CD4-positive, alpha-beta T cell treated with Interferon alpha-2 for 1 hour (primary cell): ENCODE data around the gene MYH13.

Source experiments
- DNase-seq, 2 donors: peaks; one replicate each; pipeline ENCODE4 v3.0.0-alpha.2; 2020 to 2022

MYH13 gene

DNA sequence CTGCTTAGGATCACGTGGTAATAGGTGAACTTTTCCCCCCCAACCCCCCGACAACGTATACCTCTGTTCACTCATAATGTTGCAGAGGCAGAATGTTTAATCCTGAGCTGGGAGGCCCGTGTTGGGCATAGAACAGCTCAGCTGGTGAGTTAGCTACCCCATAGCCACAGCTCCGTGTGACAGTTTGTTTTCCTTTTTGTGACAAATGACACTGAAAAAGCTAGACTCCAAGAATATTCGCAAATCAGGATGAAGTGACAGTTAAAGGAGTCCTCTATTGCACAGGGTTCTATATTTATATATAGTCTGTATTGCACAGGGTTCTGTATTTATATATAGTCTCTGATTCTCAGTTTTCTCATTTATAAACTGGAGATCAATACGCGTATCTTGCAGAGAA lies 33.8 kb downstream of the MYH13 start:
- DNase-seq: no peak

DNA sequence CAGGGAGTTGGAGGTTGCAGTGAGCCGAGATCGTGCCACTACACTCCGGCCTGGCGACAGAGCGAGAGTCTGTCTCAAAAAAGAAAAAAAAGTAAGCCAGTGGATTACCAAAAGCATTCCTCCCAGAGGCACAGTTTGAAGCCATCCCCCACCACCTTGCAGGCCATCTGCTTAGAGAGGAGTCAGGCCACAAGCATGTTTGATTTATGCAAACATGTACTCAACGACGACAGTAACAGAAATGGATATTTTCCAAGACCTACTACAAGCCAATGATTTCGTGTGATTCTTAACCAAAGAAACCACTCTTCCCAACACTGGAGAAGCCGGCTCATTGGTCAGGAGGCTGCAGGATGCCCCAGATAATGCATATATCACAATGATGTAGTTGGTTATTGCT lies 34.8 kb downstream of the MYH13 start:
- no peak for DNase-seq

DNA sequence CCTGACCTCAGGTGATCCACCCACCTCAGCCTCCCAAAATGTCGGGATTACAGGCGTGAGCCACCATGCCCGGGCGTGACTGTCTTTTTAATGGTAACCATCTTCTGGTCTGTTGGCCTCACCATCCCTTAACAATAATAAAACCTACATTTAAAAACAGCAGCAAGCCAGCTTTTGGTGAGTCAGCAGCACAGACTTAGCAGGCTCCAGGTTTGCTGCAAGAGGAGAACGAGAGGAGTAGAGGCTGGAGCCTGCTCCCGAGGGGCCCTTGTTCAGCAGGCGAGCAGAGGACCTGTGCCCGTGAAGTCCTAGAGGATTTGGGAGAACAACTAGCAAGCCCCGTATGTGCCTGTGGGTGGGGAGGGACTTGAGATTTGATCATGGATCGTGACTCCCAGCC lies 35.7 kb downstream of the MYH13 start:
- no peak for DNase-seq

DNA sequence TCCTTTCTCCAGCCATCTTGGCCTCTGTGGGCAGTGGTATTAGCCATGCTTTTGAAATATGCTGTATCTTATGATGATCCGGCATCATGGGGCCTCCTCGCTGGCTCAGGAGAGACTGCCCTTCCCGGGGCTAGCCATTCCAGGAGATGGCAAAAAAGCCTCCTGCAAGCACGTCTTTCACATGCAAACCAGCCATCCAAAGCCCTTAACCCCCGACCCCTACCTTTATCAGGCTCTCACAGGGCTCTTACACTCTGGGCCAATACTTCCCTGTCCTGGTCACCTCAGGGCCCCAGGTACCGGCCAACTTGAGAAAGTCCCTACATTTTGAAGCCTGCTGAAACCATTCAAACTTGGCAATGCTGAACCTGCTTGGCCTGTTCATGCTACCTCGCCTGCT lies 36.4 kb downstream of the MYH13 start:
- no peak for DNase-seq

DNA sequence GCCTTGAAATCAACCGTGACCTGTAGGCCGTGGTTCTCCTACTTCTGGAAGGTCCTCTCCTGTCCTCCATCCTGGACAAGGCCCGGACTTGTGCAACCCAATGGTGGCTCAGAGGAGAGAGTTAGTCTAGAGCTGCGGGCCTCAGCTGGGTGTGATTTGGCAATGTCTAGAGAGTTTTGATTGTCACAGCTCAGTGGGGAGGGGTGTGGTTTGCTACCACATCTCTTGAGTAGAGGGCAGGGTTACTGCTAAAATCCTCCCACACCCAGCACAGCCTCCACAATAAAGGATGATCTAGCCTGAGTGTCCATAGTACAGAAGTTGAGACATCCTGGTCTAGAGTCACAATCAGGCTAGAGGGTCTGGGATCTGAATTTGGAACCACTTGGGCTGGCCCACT lies 40.3 kb downstream of the MYH13 start:
- no peak for DNase-seq

DNA sequence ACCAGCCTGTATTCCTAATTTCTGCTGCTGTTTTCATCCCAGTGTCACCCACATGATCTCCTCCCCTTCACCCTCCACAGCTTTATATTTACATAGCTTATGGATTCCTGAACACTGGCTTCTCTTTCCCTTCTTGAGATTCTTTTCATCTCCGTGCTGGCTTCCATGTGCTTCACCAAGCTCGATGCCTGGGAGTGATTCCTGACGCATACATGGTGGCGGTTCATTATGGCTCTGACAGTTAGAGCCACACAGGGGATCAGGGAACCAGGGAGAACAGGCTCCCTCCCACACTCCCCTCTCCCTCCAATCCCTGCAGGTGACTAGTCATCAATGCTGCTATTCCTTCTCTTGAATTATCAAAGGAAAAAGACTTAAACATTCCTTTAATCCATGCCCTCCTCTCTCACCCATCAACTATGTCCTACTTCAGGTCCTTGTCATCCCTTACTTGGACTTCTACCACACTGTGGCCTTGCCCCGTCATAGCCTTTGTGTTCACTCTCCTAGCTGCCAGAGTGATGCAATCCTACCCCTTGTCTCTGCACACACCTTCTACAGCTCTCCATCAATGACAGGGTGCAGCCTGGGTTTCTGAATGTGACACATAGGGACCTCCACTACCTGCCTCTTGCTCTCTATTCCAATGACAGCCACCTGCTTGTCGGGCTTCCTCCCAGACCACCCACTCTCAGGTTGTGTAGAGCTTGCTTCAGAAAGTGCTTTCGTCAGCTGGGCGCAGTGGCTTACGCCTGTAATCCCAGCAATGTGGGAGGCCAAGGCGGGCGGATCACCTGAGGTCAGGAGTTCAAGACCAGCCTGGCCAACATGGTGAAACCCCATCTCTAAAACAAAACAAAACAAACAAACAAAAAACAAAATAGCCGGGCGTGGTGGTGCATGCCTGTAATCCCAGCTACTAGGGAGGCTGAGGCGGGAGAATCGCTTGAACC lies 43.6 kb downstream of the MYH13 start:
- DNase-seq: no peak

DNA sequence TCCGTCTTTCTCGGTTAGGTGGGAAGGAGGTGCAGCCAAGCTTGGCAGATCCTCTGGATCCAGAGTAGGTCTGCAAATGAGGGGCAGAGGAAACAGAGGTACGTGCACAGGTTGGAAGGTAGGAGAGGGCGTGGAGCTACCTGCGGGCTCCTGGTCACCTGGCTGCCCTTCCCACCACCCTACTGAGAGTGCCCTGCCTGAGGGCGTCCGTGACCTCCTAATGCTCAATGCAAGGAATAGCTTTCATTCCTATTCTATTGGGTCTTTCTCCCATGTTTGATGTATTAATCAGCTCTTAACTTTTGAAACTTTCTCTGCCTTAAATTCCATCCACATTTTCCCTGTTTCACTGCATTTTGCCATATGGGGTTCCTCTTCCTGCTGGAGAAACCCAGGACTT lies 44.6 kb downstream of the MYH13 start:
- no peak for DNase-seq

DNA sequence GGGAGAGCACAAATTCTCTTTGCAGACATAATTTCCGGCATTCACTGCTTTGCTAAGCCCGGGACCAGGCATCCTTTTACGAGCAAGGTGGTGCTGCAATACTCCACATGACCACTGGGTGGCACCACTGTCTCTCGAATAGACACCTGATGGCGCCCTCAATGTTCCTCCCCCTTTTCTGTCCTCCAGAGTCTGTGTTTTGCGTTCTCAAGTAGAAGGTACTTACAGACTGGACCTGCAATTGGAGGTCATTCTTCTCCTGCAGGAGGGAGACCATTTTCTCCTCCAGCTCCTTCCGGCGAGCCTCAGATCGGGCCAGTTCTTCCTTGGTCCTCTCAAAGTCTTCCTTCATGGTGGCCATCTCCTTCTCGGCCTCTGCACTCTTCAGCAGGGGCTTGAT lies 45.2 kb downstream of the MYH13 start:
- peak; percentile 52 to 57 for DNase-seq

DNA sequence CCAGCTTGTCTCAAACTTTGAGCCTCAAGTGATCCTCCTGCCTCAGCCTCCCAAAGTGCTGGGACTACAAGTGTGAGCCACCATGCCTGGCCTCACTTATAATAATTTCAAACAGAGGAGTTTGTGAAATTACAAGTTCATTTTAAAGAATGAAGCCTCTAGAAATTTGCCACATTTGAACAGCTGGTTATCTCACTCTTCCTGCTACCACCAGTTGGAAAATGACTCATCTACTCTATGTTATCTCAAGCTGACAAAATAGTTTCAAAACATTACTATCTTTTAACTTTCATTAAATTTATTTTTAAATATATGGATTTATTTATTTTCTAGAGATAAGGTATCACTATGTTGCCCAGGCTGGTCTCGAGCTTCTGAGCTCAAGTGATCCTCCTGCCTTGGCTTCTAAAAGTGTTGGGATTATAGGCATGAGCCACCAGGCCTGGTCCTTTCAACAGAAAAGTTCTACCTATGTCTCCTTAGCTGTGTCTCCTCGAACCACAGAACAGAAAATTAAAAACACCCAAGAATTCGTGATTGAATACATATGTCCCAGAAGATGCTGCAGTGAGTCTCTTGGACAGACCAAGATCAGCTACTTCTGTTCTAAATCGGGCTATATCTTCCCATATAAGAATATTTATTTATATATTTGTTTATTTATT lies 47.6 kb downstream of the MYH13 start:
- no peak for DNase-seq

DNA sequence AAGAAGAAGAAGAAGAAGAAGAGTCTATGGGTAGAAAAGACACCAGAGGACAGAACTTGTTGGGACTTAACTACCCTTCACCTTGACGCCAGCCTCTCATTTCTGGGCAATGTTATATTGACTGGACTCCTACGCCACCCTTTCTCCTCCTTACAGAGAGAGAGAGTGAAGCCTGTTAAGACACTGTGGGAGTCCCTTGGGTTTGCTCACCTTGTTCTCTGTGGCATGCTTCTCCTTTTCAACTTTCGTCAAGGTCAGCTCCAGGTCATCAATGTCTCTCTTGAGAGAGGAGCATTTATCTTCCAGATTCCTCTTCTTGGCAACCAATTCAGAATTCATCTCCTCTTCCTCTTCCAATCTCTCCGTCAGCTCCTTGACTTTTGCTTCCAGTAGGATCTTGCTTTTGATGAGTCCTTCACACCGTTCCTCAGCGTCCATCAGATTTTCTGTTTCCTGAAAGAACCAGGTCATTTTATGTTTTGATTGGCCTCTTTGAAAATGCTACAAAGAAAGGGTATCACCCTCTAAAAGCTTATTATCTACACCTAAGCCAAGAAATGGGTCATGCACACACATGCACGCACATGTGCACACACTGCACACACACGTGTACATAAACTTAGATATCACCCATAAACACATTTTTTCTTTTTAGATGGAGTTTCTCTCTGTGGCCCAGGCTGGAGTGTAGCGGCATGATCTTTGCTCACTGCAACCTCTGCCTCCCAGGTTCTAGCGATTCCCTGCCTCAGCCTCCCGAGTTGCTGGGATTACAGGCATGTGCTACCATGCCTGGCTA lies 48.8 kb downstream of the MYH13 start:
- DNase-seq: no peak

DNA sequence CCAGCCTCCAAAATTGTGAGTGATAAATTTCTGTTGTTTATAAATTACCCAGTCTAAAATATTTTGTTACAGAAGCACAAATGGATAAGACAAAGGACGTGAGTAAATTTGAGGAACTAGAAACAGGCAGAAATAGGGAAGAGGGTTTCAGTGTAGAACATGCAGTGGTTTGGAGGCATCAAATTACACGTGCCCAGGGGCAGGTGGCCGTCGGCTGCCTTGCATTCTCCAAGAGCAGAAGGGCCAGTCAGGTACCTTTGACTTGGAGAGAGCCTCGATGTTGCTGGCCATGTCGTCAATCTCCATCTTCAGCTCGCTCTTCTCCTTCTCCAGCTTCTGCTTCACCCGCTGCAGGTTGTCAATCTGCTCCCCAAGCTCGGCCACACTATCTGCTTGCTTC lies 54.3 kb downstream of the MYH13 start:
- no peak for DNase-seq

DNA sequence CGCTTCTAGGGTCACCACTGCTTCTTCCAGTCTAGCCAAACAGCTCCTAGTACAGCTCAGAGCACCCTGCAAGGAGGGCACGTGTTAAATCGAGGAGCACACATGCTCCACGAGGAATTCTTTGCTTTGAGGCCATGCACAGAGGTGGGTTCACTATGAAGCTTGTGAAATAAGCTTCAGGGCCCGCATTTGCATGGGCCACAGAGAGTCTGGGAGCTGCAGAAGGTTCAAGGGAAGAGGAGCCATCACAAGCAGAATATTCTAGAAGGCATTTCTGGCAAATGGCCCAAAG lies 55.3 kb downstream of the MYH13 start:
- no peak for DNase-seq

DNA sequence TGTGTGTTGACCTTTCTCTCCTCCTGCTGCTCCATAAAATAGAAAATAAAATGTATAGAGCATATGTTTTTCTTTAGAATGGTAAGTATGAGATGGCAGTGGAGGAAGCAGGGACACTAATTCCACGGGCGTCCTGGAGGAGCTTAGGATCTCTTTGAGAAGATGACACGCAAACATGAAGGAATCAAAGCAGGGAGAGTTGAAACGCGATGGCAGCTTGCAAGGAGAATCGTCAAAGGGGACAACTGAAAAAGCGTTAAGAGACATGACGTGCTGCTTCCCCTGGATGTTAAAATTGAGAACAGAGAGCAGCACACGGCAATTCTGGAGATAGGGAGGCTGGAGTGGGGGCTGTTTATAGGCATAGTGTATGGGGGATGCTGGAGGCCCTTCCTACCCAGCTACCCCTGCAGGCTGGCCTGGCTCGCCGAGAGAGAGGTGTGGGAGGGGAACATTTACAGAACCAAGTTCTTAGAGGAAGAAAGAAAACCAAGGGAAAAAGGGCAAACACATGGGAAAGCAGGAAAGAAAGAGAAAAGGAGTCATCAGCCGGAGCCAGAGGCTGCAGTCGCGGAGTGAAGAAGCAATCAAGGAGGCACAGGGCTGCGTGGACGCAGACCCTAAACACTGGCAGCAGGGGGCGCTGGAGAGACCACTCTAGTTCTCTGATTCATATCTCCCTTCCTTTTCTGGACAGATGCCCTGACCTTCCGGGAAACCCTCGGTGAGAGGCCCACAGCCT lies 55.8 kb downstream of the MYH13 start:
- peak; percentile 16 to 54 for DNase-seq

DNA sequence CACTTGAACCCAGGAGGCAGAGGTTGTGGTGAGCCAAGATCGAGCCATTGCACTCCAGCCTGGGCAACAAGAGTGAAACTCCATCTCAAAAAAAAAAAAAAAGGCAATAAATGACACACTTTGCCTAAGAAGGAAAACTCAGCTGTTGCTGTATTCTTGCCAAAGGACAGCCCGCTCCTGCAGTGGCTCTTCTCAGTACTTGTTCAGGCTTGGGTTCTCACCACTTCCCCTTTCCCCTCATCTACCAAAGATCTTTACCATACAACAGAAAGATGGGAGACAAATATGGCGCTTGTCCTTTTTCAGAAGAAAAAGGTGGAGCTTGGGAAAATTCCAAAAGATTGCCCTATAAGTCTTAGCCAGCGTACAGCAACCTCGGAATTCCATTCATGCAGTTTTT lies 58.5 kb downstream of the MYH13 start:
- DNase-seq: no peak

DNA sequence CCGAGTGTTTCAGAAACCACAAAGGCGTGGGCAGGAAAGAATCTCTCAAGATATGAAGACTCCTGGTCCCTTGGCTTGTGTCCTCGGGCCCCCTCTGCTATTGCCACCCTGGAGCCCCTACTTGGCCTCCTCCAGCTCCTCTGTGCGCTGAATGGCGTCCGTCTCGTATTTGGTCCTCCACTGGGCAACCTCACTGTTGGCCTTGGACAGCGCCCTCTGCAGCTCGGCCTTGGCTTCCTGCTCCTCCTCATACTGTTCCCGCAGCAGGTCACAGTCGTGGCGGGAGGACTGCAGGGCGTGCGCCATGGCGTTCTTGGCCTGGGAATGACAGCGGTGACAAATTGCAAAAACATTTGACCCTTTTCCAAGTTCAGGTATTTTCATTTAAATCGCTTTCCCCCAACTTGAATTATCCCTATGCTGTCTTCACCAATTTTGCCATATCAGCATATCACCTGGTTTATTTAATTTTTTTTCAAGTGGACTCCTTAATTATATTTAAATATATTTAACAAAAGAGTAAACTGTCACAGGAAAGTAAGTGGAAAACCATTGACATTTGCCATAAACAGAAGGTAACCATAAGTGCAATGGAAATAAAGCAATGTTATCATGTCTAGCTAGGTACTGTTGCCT lies 59.7 kb downstream of the MYH13 start:
- DNase-seq: no peak

DNA sequence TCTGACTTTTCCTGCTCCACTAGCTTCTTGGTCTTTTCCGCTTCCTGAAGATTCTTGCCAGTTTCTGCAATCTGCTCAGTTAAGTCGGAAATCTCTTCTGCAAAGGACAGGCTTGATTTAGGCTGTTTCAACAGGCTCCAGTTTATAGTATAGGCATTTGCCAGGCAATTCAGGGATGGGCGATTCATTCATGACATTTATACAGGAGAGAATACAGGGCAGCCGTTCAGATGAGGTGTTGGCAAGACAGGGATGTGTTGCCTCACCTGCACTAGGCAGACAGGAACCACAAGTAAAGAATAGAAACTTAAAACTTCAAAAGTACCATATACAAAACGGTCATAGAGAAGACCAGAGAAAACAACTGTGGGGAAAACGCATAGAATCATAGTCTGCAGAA lies 61.7 kb downstream of the MYH13 start:
- no peak for DNase-seq

DNA sequence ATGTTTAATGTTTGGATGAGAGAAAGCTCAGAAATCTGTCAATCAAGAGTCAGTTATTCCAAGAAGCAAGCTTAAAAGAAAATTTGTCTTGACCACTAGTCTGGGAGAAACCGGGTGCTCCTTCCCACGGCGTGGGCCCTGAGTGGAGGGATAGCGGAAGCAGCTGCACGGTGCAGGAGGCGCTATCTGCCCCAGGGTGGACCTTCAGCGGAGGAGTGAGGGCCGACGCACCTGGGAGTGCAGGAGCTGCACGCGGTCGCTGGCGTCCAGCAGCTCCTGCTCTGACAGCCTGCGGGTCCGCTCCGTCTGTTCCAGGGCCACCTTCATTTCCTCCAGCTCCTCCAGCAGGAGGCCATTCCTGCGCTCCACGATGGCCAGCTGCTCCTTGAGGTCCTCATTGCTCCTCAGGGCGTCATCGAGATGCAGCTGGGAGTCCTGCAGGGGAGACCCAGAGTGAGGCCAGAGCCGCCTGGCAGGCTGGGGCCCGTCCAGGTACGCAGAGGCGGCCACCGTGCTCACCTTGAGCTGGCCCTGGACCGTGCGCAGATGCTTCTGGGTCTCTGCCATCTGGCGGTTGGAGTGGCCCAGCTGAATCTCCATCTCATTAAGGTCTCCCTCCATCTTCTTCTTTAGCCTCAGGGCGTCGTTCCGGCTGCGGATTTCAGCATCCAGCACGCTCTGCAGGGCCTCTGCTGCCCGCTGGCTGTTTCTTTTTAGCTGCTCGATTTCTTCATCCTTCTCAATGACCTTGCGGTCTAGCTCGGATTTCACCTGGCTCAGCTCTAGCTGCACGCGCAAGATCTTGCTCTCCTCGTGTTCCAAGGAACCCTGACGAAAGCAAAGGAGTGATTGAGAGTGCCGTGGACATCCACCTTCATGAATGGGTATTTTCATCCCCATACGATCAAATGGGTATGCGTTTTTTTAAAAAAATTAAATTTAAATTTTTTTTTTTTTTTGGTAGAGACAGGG lies 63.5 kb downstream of the MYH13 start:
- DNase-seq: no peak

DNA sequence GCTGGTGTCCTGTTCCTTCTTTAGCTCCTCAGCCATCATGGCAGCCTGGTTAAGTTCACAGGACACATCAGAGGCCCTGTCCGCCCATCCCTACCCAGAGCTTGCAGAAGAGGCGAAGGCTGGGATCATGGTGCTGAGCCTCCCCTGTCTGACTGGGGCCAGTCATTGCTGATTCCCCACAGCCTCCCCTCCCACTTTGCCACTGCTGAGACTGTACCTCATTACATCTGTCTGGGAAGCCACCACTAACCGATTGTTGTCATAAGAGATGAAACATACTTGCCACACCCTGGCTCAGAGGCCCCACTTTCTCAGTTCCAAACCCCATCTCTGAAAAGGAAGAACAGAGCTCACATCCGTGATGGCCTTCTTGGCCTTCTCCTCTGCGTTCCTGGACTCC lies 66.2 kb downstream of the MYH13 start:
- no peak for DNase-seq

DNA sequence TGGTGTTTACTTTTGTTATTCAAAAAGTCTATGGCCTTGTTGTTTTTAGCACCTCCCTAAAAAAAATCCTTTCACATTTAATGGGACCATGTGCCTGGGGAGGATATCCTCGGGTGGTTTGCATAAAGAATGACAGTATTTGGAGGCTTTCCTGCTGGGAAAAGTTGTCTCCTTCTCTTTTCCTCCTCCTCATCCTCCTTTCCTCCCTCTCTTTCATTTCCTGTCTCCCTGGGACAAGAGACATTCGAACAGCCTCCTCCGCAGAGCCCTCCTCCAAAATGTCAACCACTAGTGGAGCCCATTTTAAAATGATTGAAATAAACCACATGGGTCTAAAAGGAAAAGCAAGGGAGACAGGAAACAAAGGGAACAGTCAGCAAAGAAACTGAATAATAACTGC lies 67.4 kb downstream of the MYH13 start:
- DNase-seq: no peak

DNA sequence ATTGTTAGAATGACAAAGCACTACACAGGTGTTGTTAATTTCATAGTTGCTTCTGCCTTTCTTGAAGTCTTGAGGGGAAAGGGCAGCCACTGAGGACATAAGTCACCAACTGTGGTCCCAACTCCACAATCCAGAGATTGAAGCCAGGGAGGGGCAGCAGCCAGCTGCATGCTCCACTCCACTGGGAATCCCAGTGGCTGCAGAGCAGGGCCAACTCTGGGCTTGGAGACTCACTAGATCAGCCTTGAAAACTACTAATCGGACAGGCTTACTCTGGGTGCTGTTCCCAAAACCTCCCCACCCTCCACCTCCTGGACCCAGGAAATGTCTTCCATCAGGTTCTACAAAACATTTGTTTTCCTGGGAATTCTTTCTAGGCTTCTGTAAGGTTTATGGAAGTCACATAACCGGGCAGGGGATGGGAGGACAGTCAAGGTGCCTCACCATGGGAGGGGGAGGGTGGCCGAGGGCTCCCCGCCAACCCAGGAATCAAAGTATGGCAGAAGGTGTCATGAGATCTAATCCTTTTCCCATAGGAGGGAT lies 68.0 kb downstream of the MYH13 start:
- no peak for DNase-seq

DNA sequence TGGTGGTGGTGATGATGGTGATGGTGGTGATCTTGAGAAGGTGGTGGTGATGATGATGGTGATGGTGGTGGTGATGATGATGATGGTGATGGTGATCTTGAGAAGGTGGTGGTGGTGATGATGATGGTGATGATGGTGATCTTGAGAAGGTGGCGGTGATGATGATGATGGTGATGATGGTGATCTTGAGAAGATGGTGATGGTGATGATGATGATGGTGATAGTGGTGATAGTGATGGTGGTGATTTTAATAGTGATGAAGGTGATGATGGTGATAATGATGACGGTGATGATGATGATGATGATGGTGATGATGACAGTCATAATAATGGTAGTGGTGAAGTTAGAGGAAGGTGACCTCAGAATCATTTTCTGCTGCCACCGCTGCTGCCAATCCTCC lies 75.1 kb downstream of the MYH13 start:
- DNase-seq: no peak
